ENCODE results near the gene RAPGEF1.
A peak's percentile ranks its signal among the peaks of the same experiment; 100 is the strongest.

RAPGEF1 gene

DNA sequence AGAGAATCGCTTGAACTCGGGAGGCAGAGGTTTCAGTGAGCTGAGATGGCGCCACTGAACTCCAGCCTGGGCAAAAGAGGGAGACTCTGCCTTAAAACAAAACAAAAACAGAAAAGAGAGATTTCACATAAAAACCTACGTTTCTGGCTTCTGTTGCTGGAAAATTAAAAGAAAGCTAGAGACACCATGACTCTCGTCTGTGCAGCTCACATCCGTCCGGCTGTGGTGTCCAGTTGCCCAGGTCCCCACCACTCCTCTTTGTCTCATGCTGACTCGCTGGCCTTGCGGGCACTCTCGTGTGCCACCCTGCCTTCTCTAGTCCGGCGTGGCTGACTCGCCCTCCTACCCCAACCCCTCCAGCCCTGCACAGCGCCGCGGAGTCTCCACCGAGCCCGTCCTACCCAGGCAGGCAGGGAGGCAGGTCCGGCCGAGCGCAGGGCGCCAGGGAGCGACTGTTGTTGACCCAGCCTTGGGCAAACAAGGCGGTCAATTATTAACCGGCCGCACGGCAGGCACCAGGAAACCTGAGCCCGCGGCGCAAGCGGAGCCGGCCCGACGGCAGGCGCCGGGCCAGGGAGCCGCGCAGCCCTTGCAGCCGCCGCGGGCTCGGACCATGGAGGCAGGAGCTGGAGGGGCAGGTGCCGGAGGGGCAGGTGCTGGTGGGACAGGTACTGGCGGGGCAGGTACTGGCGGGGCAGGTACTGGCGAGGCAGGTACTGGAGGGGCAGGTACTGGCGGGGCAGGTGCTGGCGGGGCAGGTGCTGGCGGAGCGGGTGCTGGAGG, 194.7 kb downstream of the RAPGEF1 start, which contains the start of gene PRRT1B:
Gene PRRT1B, plus strand, starts transcription at position 521 of the 783 bp plus-strand sequence. Its CDS starts 93 bp downstream, at position 614.
- no peak for DNase-seq

DNA sequence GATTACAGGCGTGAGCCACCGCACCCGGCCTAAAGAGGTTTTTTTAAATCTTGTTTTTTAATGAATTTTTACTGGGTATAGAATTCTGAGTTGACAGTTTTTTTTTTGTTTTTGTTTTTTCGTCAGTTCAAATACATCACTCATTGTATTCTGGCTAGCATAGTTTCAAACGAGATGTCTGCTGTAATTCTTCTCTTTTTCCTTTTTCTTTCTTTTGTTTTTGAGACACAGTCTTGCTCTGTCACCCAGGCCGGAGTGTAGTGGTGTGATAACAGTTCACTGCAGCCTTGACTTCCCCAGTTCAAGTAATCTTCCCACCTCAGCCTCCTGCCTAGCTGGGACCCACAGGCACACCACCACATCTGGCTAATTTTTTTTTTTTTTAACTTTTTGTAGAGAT, 196.7 kb downstream of the RAPGEF1 start:
- no peak for DNase-seq

DNA sequence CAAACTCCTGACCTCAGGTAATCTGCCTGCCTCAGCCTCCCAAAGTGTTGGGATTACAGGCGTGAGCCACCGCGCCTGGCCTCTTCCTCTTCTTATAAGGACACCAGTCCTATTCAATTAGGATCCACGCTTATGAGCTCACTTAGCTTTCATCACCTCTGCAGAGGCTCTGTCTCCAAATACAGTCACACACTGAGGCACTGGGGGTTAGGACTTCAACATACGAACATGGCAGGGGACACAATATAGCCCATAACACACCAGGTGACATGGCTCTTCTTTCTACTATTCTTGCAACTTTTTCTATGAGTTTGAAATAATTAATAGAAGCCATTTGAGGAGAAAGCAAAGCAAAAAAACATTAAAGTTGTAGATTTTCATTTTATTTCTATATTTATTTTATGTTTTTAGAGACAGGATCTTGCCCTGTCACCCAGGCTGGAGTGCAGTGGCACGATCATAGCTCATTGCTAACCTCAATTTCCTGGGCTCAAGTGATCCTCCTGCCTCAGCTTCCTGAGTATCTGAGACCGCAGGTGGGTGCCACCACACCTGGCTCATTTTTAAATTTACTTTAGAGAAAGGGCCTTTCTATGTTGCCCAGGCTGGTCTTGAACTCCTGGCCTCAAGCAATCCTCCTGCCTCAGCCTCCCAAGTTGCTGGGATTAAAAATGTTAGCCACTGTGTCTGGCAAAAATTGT, 200.5 kb downstream of the RAPGEF1 start:
- no peak for DNase-seq

DNA sequence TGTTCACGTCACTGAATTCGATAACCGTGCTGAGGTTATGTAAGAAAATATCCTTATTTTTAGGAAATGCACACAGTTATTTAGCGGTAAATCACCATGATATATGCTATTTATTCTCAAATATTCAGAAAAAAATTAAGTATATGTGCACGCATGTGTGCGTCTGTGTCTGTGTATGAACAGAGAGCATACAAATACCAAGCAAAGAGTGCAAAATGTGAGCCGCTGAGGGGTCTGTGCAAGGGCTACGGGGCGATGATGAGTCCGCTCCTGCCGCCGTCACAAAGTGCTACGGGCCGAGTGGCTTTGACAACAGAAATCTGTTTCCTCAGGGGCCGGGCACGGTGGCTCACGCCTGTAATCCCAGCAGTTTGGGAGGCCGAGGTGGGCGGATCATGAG, 201.9 kb downstream of the RAPGEF1 start:
- DNase-seq, result no peak

- DNase-seq, result no peak
Measured at GRCh38 chr9:131534721-131535237, 205.1 kb downstream of the RAPGEF1 start.

DNA sequence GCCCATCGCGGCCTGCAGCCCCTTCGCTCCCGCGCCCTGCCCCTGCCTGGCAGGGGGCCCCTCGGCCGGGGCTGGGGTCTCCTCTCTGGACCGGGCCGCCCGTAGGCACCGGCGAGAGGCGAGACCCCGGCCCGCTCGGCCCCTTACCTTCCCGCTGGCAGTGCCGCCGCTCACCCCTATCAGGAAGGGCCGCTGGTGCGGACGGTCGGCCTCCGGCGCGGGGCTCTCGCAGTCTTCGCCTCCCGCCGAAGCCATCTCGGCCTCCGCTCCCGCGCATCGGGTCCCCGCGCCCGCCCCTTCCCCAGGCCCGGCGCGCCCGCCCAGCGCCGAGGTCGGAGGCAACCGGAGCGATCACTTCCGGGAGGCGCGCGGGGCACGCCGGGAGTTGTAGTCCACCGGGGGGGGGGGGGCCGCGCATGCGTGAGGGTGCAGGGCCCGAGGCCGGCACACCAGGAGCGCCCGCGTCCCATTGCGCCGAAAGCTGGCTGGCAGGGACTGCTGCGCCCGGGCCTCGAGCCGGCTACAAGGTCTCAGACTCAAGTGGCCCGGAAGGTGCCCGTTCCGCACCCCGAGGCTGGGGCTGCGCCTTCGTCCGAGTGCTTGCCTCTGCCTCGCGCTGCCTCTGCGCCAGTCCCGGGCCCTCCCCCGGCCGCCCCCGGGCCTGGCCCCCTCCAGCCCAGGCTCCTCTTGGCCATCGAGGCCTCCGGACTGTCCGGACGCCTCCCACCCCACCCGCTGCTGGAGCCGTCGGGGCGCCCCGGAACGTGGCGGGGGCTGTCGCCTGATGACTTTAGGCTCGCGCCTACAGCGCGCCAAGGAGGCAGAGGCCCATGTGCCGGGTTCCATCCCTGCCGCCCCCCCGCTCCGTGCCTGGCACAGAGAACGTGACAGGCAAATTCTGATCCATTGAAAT, 208.7 kb downstream of the RAPGEF1 start, which contains the start of gene UCK1:
Gene UCK1, minus strand, starts transcription at position 344 of the 913 bp plus-strand sequence. Its CDS starts 89 bp downstream, at position 255.
- DNase-seq, result peak in 51 of 56 donors; percentile 13 to 86 (median 72)

DNA sequence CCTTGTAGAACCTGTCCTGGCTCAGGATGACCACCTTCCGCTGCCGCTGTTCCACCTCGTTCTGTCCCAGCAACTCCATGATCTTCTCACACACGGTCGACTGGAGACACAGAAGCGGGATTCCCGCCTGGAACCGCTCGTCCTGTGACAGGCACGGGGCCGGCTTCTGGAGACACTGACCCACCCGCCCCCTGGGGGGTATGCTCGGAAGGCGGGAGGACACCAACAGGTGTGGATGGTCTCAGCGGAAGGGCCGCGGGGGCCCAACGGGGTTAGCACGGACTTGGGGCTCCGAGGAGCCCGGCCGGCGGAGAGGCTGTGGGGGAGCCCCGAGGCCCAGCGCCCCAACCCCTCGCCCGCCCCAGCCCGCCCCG, 209.3 kb downstream of the RAPGEF1 start:
- peak in 2 of 56 donors; percentile 31 to 37 for DNase-seq

DNA sequence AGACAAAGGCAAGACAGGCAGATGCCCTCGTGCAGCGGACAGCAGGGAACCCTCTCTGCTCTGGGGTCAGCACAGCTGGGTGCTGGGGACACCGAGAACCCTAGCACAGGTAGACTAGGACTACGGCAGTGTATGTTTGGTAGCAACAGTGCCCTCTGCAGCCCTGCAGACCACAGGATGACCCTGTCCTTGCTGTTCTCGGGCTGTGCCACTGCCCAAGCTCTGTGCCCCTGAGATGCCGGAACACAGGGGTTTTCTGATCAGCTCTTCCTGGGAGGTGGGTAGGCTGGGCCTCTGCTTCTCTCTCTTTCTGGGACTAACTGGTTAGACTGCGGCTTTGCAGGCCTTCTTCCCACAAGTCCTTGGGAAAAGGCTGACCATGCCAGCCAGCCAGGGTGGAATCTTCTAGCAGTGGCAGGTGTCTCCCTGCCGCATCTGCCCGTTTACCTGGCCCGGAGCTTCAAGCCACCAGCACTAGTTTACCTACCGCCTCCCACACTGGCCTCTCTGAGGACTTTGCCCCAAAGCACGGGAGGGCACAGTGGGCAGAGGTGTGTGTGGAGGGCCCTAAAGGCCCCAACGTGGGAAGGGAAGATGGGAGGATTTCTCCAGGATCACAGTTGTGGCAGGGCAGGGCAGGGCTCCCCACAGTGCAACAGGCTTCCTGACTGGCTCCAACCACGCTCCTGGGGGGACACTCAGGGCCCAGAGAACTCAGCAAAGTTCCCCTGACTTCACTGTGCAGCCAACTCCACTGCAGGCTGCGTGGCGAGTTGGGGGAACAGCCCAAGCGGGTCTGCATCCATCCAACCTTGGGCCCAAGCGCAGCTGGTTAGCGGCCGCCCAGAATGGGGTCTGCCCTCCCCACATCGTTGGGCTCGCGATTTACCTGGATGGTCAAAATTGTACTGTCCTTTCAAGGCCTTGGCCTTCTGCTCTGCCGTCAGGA, 210.0 kb downstream of the RAPGEF1 start:
- DNase-seq, result no peak

- DNase-seq, result no peak
Measured at GRCh38 chr9:131528886-131529505, 210.9 kb downstream of the RAPGEF1 start.

- no peak for DNase-seq
Measured at GRCh38 chr9:131528186-131528585, 211.7 kb downstream of the RAPGEF1 start.
